ENCODE results near the gene TMEM220.
"Not testable (repeated sequence)": the region's sequence is repeated elsewhere in the genome, so short reads cannot be mapped to it uniquely, and the experiment has no call there.

Gene TMEM220

GRCh38 chr17:10735821-10736220 is 6.0 kb upstream of the TMEM220 start:
- TF ChIP-seq CTCF (conservative IDR thresholded peaks at IDR 0.05; ENCODE audit: low read length) (no peak), EZH2phosphoT487 (IDR thresholded peaks at IDR 0.05; ENCODE audit: borderline replicate concordance) (no peak)
- no peak overlapping the region for H3K4me3 ChIP-seq (ENCODE audit: low read length, poor library complexity, severe bottlenecking)

GRCh38 chr17:10735251-10735650 is 5.4 kb upstream of the TMEM220 start:
- TF ChIP-seq CTCF (conservative IDR thresholded peaks at IDR 0.05; ENCODE audit: low read length) (no peak), EZH2phosphoT487 (IDR thresholded peaks at IDR 0.05; ENCODE audit: borderline replicate concordance) (no peak)
- H3K9me2 ChIP-seq (replicated peaks; ENCODE audit: low read depth, low read length), result no peaks in the 10 kb centered on the region
- no peaks in the 10 kb centered on the region for H4K20me1 ChIP-seq (ENCODE audit: insufficient read depth, low read length, poor library complexity, severe bottlenecking)

More at GRCh38 chr17:10735821-10736220, 6.0 kb upstream of the TMEM220 start:
- no peaks in the 10 kb centered on the region for H3K9me3 ChIP-seq (ENCODE audit: insufficient read depth, low read depth, low read length)
- no peak overlapping the region for H3K4me2 ChIP-seq (ENCODE audit: low read depth, low read length, poor library complexity, severe bottlenecking)
- no peaks in the 10 kb centered on the region for H3K9me2 ChIP-seq (replicated peaks; ENCODE audit: low read depth, low read length)
- H3K9ac ChIP-seq (ENCODE audit: low read depth, low read length, poor library complexity, severe bottlenecking), result no peak overlapping the region
- no peaks in the 10 kb centered on the region for H3K27me3 ChIP-seq (ENCODE audit: insufficient read depth, low read length, poor library complexity, severe bottlenecking)
- no peaks in the 10 kb centered on the region for H3K79me2 ChIP-seq (ENCODE audit: insufficient read depth, low read length)
- peaks cover 15% of the 10 kb centered on the region for H3K4me1 ChIP-seq (ENCODE audit: insufficient read depth, low read length, poor library complexity, severe bottlenecking)
- no peaks in the 10 kb centered on the region for H3K36me3 ChIP-seq (ENCODE audit: insufficient read depth, low read length)
- H4K20me1 ChIP-seq (ENCODE audit: insufficient read depth, low read length, poor library complexity, severe bottlenecking), result no peaks in the 10 kb centered on the region
- no peak overlapping the region for H2AFZ ChIP-seq (ENCODE audit: low read length)
- no peaks in the 10 kb centered on the region for H3F3A ChIP-seq (ENCODE audit: low read depth)

GRCh38 chr17:10733666-10734065 is 3.8 kb upstream of the TMEM220 start:
- Histone ChIP-seq H3K27me3 (ENCODE audit: insufficient read depth, low read length, poor library complexity, severe bottlenecking) (no peaks in the 10 kb centered on the region), H3F3A (ENCODE audit: low read depth) (no peaks in the 10 kb centered on the region), H3K9me2 (replicated peaks; ENCODE audit: low read depth, low read length) (no peaks in the 10 kb centered on the region), H3K4me3 (ENCODE audit: low read length, poor library complexity, severe bottlenecking) (no peak overlapping the region), H3K4me2 (ENCODE audit: low read depth, low read length, poor library complexity, severe bottlenecking) (no peak overlapping the region), H2AFZ (ENCODE audit: low read length) (no peak overlapping the region), H3K9me3 (ENCODE audit: insufficient read depth, low read depth, low read length) (no peaks in the 10 kb centered on the region), H3K9ac (ENCODE audit: low read depth, low read length, poor library complexity, severe bottlenecking) (no peak overlapping the region), H3K36me3 (ENCODE audit: insufficient read depth, low read length) (no peaks in the 10 kb centered on the region), H3K79me2 (ENCODE audit: insufficient read depth, low read length) (no peaks in the 10 kb centered on the region), H4K20me1 (ENCODE audit: insufficient read depth, low read length, poor library complexity, severe bottlenecking) (no peaks in the 10 kb centered on the region), H3K4me1 (ENCODE audit: insufficient read depth, low read length, poor library complexity, severe bottlenecking) (peaks cover 15% of the 10 kb centered on the region)
- TF ChIP-seq CTCF (conservative IDR thresholded peaks at IDR 0.05; ENCODE audit: low read length) (no peak), EZH2phosphoT487 (IDR thresholded peaks at IDR 0.05; ENCODE audit: borderline replicate concordance) (no peak)

More at GRCh38 chr17:10735251-10735650, 5.4 kb upstream of the TMEM220 start:
- Histone ChIP-seq H3K27me3 (ENCODE audit: insufficient read depth, low read length, poor library complexity, severe bottlenecking) (no peaks in the 10 kb centered on the region), H3K79me2 (ENCODE audit: insufficient read depth, low read length) (no peaks in the 10 kb centered on the region), H3K9me3 (ENCODE audit: insufficient read depth, low read depth, low read length) (no peaks in the 10 kb centered on the region), H2AFZ (ENCODE audit: low read length) (no peak overlapping the region), H3K4me3 (ENCODE audit: low read length, poor library complexity, severe bottlenecking) (no peak overlapping the region), H3F3A (ENCODE audit: low read depth) (no peaks in the 10 kb centered on the region), H3K4me1 (ENCODE audit: insufficient read depth, low read length, poor library complexity, severe bottlenecking) (peaks cover 15% of the 10 kb centered on the region), H3K9ac (ENCODE audit: low read depth, low read length, poor library complexity, severe bottlenecking) (no peak overlapping the region), H3K36me3 (ENCODE audit: insufficient read depth, low read length) (no peaks in the 10 kb centered on the region), H3K4me2 (ENCODE audit: low read depth, low read length, poor library complexity, severe bottlenecking) (no peak overlapping the region)

GRCh38 chr17:10732121-10732520 is 2.3 kb upstream of the TMEM220 start:
- not testable (repeated sequence) for H3K9me2 ChIP-seq (replicated peaks; ENCODE audit: low read depth, low read length); H3K79me2 ChIP-seq (ENCODE audit: insufficient read depth, low read length); H3K9me3 ChIP-seq (ENCODE audit: insufficient read depth, low read depth, low read length); H3K36me3 ChIP-seq (ENCODE audit: insufficient read depth, low read length); H2AFZ ChIP-seq (ENCODE audit: low read length); H3K27me3 ChIP-seq (ENCODE audit: insufficient read depth, low read length, poor library complexity, severe bottlenecking); H3K9ac ChIP-seq (ENCODE audit: low read depth, low read length, poor library complexity, severe bottlenecking); H3K4me2 ChIP-seq (ENCODE audit: low read depth, low read length, poor library complexity, severe bottlenecking); H3K4me1 ChIP-seq (ENCODE audit: insufficient read depth, low read length, poor library complexity, severe bottlenecking); H3K4me3 ChIP-seq (ENCODE audit: low read length, poor library complexity, severe bottlenecking); H4K20me1 ChIP-seq (ENCODE audit: insufficient read depth, low read length, poor library complexity, severe bottlenecking); H3F3A ChIP-seq (ENCODE audit: low read depth)
